NCI-H146 (cell line): ENCODE results near the gene SMAD9.

Source experiments
- DNase-seq: peaks from one replicate; lab custom pipeline; 2025; lab: John Stamatoyannopoulos, UW

The SMAD9 gene

GRCh38 chr13:36817996-36818803, 101.8 kb downstream of the SMAD9 start:
- no peak for DNase-seq

- no peak for DNase-seq
Observed at GRCh38 chr13:36815062-36815461, 105.0 kb downstream of the SMAD9 start.

GRCh38 chr13:36814465-36814864, 105.6 kb downstream of the SMAD9 start:
- DNase-seq: no peak

GRCh38 chr13:36813225-36813624, 106.8 kb downstream of the SMAD9 start:
- no peak for DNase-seq

GRCh38 chr13:36807616-36808015, 112.4 kb downstream of the SMAD9 start:
- DNase-seq: no peak

- no peak for DNase-seq
Observed at GRCh38 chr13:36806102-36806501, 113.9 kb downstream of the SMAD9 start.

GRCh38 chr13:36804588-36804987, 115.5 kb downstream of the SMAD9 start:
- DNase-seq: no peak

GRCh38 chr13:36801035-36801434, 119.0 kb downstream of the SMAD9 start:
- peak; percentile 58 for DNase-seq

GRCh38 chr13:36796052-36796451, 124.0 kb downstream of the SMAD9 start:
- DNase-seq: no peak

GRCh38 chr13:36795463-36795862, 124.6 kb downstream of the SMAD9 start:
- no peak for DNase-seq
